Coronary artery (tissue), 2 donors: ENCODE results near the gene OSTF1.

Experiments
- DNase-seq: peaks from one replicate; pipeline ENCODE4 v3.0.0-alpha.2; 2017; ENCODE audit warnings: low spot score
- H3K27ac ChIP-seq, 2 donors: fragments of 200-600 bp; sonication (generic); one replicate each; pipeline ENCODE4 v1.5.1; 2016 to 2019
- H3K4me3 ChIP-seq: fragments of 200-600 bp; sonication (generic); 2 replicates; pipeline ENCODE4 v1.5.1; 2016; ENCODE audit warnings: mild to moderate bottlenecking, moderate library complexity
- CTCF ChIP-seq: fragments of 200-600 bp; sonication (generic); IDR thresholded peaks from one replicate; pipeline ENCODE4 v1.5.1; 2019; ENCODE audit warnings: antibody characterized with exemption

Gene OSTF1

DNA sequence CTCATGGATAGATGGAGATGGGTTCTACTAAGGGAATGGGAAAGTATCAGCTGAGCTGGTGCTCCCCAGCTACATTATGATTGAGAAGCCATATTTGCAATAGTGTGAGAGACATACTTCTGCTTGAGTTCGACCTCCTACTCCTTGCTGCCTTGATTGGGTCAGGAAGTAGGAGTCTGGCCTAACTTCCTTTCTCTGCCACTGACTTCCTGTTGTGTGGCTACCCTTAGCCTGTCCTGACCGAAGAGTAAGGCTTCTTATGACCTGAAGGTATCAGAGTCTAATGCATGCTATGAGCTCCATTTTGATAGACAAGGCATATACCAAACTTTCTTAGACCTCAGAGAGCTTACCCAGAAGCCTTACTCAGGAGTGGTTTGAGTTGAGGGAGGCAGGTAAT lies 53.9 kb downstream of the OSTF1 start:
- no peak for DNase-seq
- TF ChIP-seq CTCF: no peak
- H3K27ac ChIP-seq: no peak overlapping the region
- no peak overlapping the region for H3K4me3 ChIP-seq

- no peak overlapping the region for H3K27ac ChIP-seq
- TF ChIP-seq CTCF: no peak
- H3K4me3 ChIP-seq: no peak overlapping the region
- DNase-seq: no peak
These were observed 57.9 kb downstream of the OSTF1 start for GRCh38 chr9:75146229-75146628.

DNA sequence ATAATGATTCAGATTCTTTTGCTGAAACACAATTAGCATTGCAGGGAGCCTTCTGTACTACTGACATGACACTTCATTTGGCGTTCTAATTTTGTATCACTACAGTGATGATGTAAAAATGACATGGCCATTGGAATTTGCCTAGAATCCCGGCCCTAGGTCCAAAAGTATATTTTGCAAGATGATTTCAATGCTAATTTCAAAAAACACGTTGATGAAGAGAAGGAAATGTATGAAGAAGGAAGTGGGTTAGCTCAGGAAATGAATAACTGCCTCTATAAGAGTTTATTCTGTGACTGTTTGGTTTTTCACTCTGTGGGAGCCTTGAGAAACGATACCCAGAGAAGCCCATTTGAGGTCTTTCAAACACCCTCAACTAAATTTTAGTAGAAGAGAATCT lies 59.3 kb downstream of the OSTF1 start:
- DNase-seq: no peak
- peak overlapping the region in 1 of 2 donors; percentile 1 for H3K27ac ChIP-seq
- H3K4me3 ChIP-seq: no peak overlapping the region
- TF ChIP-seq CTCF: no peak

DNA sequence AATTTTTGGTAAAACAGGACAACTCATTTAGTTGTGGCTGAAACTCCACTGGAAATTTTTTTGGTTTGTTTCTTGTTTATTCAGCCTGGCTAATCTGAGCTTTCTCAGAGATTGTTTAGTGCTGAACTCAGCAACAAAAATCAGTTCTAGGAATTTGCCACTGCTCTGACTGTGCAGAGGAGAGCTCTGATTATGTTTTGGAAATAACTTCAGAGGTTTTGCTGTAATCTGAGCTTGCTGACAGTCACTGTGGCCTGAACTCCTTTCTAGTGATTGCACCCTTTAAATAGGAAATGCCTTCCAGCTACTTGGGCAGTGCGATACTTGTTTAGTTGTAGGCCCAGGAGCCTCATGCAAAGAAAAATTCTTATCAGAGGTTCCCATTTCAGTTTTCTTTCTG lies 60.2 kb downstream of the OSTF1 start:
- TF ChIP-seq CTCF: no peak
- DNase-seq: no peak
- peak overlapping the region in 1 of 2 donors; percentile 37 for H3K27ac ChIP-seq
- no peak overlapping the region for H3K4me3 ChIP-seq

DNA sequence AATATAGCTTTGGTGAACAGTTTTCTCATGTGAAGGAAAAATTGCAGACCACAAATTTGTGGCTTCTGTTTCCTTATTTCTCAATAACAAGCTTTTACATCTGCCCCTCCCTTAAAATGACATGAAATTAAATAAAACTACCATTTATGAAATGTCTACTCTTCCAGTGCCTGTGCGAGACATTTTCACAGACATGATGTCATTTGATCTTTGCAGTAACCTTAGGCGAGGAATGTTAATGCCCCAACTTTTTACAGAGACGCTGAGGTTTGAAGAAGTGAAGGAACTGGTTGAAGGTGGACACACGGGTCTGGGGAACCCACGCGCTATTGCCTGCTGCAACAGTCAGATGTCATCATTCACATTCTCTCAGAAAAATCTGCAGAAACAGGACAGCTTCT lies 61.5 kb downstream of the OSTF1 start:
- DNase-seq: no peak
- Histone ChIP-seq H3K27ac (no peak overlapping the region), H3K4me3 (no peak overlapping the region)
- no peak for TF ChIP-seq CTCF

DNA sequence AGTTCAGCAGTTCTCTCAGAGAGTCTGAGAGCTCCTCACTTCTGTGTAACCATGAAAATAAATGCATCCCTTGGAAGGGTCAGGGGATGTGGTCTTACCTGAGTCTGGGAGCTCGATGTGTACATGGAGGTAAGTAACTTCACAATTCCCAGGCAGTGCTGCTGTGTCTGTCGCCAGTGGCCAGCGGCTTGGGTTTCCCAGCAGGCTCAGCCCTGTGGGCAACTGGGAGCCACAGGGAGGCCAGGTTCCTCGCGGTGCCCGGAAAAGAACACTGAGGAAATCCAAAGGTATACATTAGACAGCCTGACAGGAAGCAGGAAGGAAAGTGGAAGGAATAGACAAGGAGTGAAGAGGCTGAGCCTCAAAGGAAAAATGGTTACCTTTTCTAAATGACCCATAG lies 62.2 kb downstream of the OSTF1 start:
- H3K4me3 ChIP-seq: no peak overlapping the region
- no peak for DNase-seq
- no peak overlapping the region for H3K27ac ChIP-seq
- TF ChIP-seq CTCF: no peak

GRCh38 chr9:75152416-75152815 lies 64.1 kb downstream of the OSTF1 start:
- no peak overlapping the region for H3K27ac ChIP-seq
- no peak for TF ChIP-seq CTCF
- H3K4me3 ChIP-seq: no peak overlapping the region
- no peak for DNase-seq
